HG03064 (cell line): ENCODE measurements around the gene RTEL1.
"Not testable (repeated sequence)": the region's sequence is repeated elsewhere in the genome, so short reads cannot be mapped to it uniquely, and the experiment has no call there.

Experiments used
- ATAC-seq: cut with Tn5 transposase; IDR thresholded peaks from one replicate; pipeline ENCODE4 v1.9.1; 2021; ENCODE audit warnings: low read depth; ENCODE audit not compliant: unreplicated experiment

RTEL1 gene

GRCh38 chr20:63709149-63709527, 51.0 kb downstream of the RTEL1 start:
- ATAC-seq = no peak

- ATAC-seq = no peak
Observed at GRCh38 chr20:63711085-63711645, 53.1 kb downstream of the RTEL1 start.

- no peak for ATAC-seq
Observed at GRCh38 chr20:63712191-63712590, 54.1 kb downstream of the RTEL1 start.

- ATAC-seq = no peak
Observed at GRCh38 chr20:63714858-63715257, 56.7 kb downstream of the RTEL1 start.

- ATAC-seq = no peak
Observed at GRCh38 chr20:63718996-63719395, 60.9 kb downstream of the RTEL1 start.

- not testable (repeated sequence) for ATAC-seq
Observed at GRCh38 chr20:63722967-63723622, 65.0 kb downstream of the RTEL1 start.

- ATAC-seq = not testable (repeated sequence)
Observed at GRCh38 chr20:63730189-63730733, 72.1 kb downstream of the RTEL1 start.

- no peak for ATAC-seq
Observed at GRCh38 chr20:63731410-63731809, 73.3 kb downstream of the RTEL1 start.

- no peak for ATAC-seq
Observed at GRCh38 chr20:63732118-63733095, 74.3 kb downstream of the RTEL1 start.

GRCh38 chr20:63733117-63733516, 75.0 kb downstream of the RTEL1 start:
- no peak for ATAC-seq

GRCh38 chr20:63733579-63734081, 75.5 kb downstream of the RTEL1 start:
- no peak for ATAC-seq

- ATAC-seq = no peak
Observed at GRCh38 chr20:63734111-63734945, 76.2 kb downstream of the RTEL1 start.

- ATAC-seq = no peak
Observed at GRCh38 chr20:63734946-63735858, 77.1 kb downstream of the RTEL1 start.

- ATAC-seq = no peak
Observed at GRCh38 chr20:63735859-63736718, 78.0 kb downstream of the RTEL1 start, which contains the start of gene LIME1. Gene LIME1, plus strand, starts transcription at chr20:63736664. Its CDS starts 886 bp downstream, at chr20:63737550.

- no peak for ATAC-seq
Observed at GRCh38 chr20:63736893-63737694, 79.0 kb downstream of the RTEL1 start.

GRCh38 chr20:63737695-63737944, 79.5 kb downstream of the RTEL1 start:
- no peak for ATAC-seq

GRCh38 chr20:63737945-63738686, 80.0 kb downstream of the RTEL1 start:
- ATAC-seq = no peak
